ENCODE measurements around the gene CHRNA4.

Gene CHRNA4

DNA sequence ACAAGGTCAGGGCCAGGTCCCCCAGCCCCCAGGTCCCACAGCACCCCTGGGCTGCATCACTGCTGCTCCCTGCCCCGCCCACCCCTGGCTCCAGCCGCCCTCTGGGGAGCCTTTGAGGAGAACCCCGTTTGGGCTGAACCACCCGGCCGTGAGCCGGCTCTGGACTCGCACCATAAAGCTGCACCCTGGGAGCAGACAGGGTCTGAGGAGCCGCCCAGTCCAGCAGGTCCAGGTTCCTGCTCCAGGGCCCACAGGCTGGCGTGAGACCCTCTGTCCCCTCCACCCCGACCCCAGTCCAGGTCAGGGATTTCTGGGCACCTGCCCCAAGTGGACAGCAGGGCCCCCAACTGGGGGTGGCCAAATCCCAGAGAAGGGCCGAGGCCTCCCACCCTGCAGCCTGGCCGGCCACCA, 8.3 kb downstream of the CHRNA4 start:
- Histone ChIP-seq H3K27ac (ENCODE audit: low read depth, low read length, severe bottlenecking) (no peak overlapping the region), H3K9me3 (ENCODE audit: control insufficient read depth, low read length) (no peaks in the 10 kb centered on the region), H3K4me3 (ENCODE audit: extremely low read depth, insufficient read depth, low read length, poor library complexity, severe bottlenecking) (no peak overlapping the region), H3K36me3 (ENCODE audit: control insufficient read depth, insufficient read depth, low read length) (no peaks in the 10 kb centered on the region), H3K4me1 (ENCODE audit: control insufficient read depth, insufficient read depth, low read length, poor library complexity, severe bottlenecking) (no peaks in the 10 kb centered on the region)
- 79% methylated on average over 12 of the region's 12 CpGs for WGBS, 2 experiments (ENCODE audit: insufficient coverage in 2 of 2)

DNA sequence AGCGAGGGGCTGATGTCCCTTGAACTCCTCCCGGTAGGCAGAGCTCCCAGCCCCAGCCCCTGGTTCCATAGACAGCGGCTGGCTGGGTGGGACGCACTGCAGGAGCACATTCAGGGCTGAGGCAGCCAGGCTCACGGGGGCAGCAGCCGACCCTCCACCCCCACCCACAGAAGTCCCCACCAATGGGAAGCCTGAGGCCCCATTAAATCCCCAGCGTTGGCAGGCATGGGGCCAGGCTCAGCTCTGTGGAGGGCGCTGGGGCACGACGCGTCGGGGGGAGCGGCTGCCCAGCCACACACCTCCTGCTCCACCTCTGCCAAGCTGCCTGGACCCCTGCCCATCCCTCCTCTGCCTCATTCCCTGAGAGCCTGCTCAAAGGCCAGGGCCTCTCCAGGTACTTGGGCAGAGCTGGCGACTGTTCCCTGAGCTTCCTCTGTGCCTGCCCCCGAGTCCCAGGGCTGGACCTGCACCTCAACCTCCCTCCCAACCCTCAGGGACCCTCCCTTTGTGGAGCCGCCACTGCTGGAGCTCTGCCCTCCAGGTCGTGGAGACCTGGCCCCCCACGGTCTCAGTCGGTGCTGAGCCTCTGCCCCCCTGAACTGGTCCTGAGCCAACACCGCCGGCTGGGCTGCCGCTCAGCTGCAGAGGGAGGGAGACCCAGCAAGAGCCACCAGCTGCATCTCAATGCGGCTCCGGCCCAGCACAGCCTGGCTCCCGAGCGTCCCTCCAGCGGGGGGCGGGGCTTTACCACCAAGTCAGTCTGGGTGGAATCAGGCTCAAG, 9.1 kb downstream of the CHRNA4 start:
- Histone ChIP-seq H3K9me3 (ENCODE audit: control insufficient read depth, low read length) (no peaks in the 10 kb centered on the region), H3K27ac (ENCODE audit: low read depth, low read length, severe bottlenecking) (no peak overlapping the region), H3K4me1 (ENCODE audit: control insufficient read depth, insufficient read depth, low read length, poor library complexity, severe bottlenecking) (no peaks in the 10 kb centered on the region), H3K36me3 (ENCODE audit: control insufficient read depth, insufficient read depth, low read length) (no peaks in the 10 kb centered on the region), H3K4me3 (ENCODE audit: extremely low read depth, insufficient read depth, low read length, poor library complexity, severe bottlenecking) (no peak overlapping the region)
- 39 to 58% methylated on average over 16 to 26 of the region's 28 CpGs for WGBS, 2 experiments (ENCODE audit: insufficient coverage in 2 of 2)

- Histone ChIP-seq H3K4me3 (ENCODE audit: extremely low read depth, insufficient read depth, low read length, poor library complexity, severe bottlenecking) (no peak overlapping the region), H3K27ac (ENCODE audit: low read depth, low read length, severe bottlenecking) (no peak overlapping the region), H3K36me3 (ENCODE audit: control insufficient read depth, insufficient read depth, low read length) (no peaks in the 10 kb centered on the region), H3K9me3 (ENCODE audit: control insufficient read depth, low read length) (no peaks in the 10 kb centered on the region), H3K4me1 (ENCODE audit: control insufficient read depth, insufficient read depth, low read length, poor library complexity, severe bottlenecking) (no peaks in the 10 kb centered on the region)
- 84 to 90% methylated on average over 9 to 12 of the region's 12 CpGs for WGBS, 2 experiments (ENCODE audit: insufficient coverage in 2 of 2)
Measured at GRCh38 chr20:63351326-63351700, 9.8 kb downstream of the CHRNA4 start.

GRCh38 chr20:63350597-63351325, 10.4 kb downstream of the CHRNA4 start:
- WGBS, 2 experiments (ENCODE audit: insufficient coverage in 2 of 2), result 93 to 95% methylated on average over 32 to 34 of the region's 46 CpGs
- Histone ChIP-seq H3K4me3 (ENCODE audit: extremely low read depth, insufficient read depth, low read length, poor library complexity, severe bottlenecking) (no peak overlapping the region), H3K9me3 (ENCODE audit: control insufficient read depth, low read length) (no peaks in the 10 kb centered on the region), H3K36me3 (ENCODE audit: control insufficient read depth, insufficient read depth, low read length) (no peaks in the 10 kb centered on the region), H3K27ac (ENCODE audit: low read depth, low read length, severe bottlenecking) (no peak overlapping the region), H3K4me1 (ENCODE audit: control insufficient read depth, insufficient read depth, low read length, poor library complexity, severe bottlenecking) (no peaks in the 10 kb centered on the region)

- no peak overlapping the region for H3K4me3 ChIP-seq (ENCODE audit: extremely low read depth, insufficient read depth, low read length, poor library complexity, severe bottlenecking)
- no peaks in the 10 kb centered on the region for H3K9me3 ChIP-seq (ENCODE audit: control insufficient read depth, low read length)
- H3K36me3 ChIP-seq (ENCODE audit: control insufficient read depth, insufficient read depth, low read length), result no peaks in the 10 kb centered on the region
- 92 to 96% methylated on average over 32 of the region's 33 CpGs for WGBS, 2 experiments (ENCODE audit: insufficient coverage in 2 of 2)
- H3K4me1 ChIP-seq (ENCODE audit: control insufficient read depth, insufficient read depth, low read length, poor library complexity, severe bottlenecking), result no peaks in the 10 kb centered on the region
- no peak overlapping the region for H3K27ac ChIP-seq (ENCODE audit: low read depth, low read length, severe bottlenecking)
Measured at GRCh38 chr20:63350196-63350595, 11.0 kb downstream of the CHRNA4 start.

GRCh38 chr20:63349516-63349895, 11.6 kb downstream of the CHRNA4 start:
- WGBS, 2 experiments (ENCODE audit: insufficient coverage in 2 of 2), result 89 to 92% methylated on average over 27 to 29 of the region's 29 CpGs
- Histone ChIP-seq H3K9me3 (ENCODE audit: control insufficient read depth, low read length) (no peaks in the 10 kb centered on the region), H3K4me1 (ENCODE audit: control insufficient read depth, insufficient read depth, low read length, poor library complexity, severe bottlenecking) (no peaks in the 10 kb centered on the region), H3K4me3 (ENCODE audit: extremely low read depth, insufficient read depth, low read length, poor library complexity, severe bottlenecking) (no peak overlapping the region), H3K36me3 (ENCODE audit: control insufficient read depth, insufficient read depth, low read length) (no peaks in the 10 kb centered on the region), H3K27ac (ENCODE audit: low read depth, low read length, severe bottlenecking) (no peak overlapping the region)

DNA sequence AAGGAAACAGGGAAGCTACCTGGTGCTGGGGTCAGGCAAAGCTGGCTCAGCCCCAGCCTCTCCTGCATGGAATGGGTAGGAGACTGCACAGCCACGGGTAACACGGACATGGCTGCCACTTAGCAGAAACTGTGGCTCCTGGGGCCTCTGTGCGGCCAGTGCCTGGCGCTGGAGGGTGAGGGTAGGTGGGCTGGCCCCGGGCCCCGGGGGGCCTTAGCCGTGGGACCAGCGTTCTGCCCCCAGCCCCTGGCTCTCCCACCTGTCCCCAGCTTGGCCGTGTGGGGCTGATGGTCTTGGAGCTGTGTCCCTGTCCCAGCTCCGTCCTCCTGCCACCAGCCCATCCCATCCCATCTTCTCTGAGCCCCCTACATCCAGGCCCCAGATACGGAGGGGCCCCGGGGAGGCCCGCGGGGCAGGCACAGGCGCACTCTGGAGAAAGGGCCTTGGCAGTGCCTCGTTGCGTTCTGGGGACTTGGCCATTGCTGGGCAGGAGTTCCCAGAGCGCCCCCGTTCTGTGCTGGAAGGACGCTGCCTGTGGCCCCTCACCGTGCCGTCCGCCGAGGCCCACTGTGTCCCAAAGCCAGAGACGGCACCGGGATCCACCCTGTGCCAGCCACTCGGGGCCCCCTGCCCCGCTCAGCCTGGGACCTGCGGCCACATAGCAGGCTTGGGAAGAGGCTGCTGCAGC, 12.2 kb downstream of the CHRNA4 start:
- 92 to 93% methylated on average over 24 to 27 of the region's 29 CpGs for WGBS, 2 experiments (ENCODE audit: insufficient coverage in 2 of 2)
- Histone ChIP-seq H3K4me3 (ENCODE audit: extremely low read depth, insufficient read depth, low read length, poor library complexity, severe bottlenecking) (no peak overlapping the region), H3K4me1 (ENCODE audit: control insufficient read depth, insufficient read depth, low read length, poor library complexity, severe bottlenecking) (no peaks in the 10 kb centered on the region)

DNA sequence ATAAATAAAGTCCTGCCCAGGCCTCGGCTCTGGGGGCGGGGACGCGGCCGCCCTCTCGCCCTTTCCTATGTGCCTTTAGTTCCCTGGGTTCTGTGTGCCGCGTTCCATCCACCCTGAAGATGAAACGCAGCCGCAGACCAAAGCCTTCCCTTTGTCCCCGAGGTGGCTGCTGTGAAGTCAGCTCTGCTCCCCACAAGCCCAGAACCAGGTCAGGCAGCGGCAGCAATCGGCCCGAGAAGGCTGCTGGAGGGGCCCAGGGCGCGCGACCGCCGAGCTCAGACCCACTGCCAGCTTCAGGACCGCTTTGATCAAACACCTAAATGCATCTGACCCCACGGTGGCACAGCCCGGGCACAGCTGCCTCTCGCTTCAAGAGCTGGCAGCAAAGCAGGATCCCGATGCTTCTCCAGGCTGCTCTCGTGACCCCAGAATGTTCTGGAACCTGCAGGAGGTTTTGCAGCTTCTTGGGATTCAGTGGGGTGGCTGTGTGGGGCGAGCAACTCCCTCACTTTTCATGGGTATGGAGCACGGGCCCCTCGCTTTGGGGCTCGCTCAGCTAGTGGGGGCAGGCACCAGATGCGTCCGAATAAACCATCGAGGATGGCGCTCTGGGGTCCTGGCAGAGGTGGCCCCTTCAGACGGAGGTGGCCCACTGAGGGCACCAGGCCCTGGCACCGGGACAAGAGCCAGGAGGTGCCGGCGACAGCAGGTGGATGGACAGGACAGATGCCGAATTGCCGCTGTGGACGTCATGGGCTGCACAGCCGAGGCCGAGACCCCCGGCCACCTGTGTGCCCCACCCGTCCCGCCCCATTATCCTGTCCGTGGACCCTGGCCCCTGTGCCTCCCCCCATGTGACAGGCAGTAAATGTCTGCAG, 13.0 kb downstream of the CHRNA4 start:
- WGBS, 2 experiments (ENCODE audit: insufficient coverage in 2 of 2), result 88 to 90% methylated on average over 42 to 46 of the region's 46 CpGs
- no peaks in the 10 kb centered on the region for H3K36me3 ChIP-seq (ENCODE audit: control insufficient read depth, insufficient read depth, low read length)
- H3K27ac ChIP-seq (ENCODE audit: low read depth, low read length, severe bottlenecking), result no peak overlapping the region
- no peaks in the 10 kb centered on the region for H3K9me3 ChIP-seq (ENCODE audit: control insufficient read depth, low read length)
- no peaks in the 10 kb centered on the region for H3K4me1 ChIP-seq (ENCODE audit: control insufficient read depth, insufficient read depth, low read length, poor library complexity, severe bottlenecking)
- H3K4me3 ChIP-seq (ENCODE audit: extremely low read depth, insufficient read depth, low read length, poor library complexity, severe bottlenecking), result no peak overlapping the region

More for the DNA sequence above, 12.2 kb downstream of the CHRNA4 start:
- H3K36me3 ChIP-seq (ENCODE audit: control insufficient read depth, insufficient read depth, low read length), result no peaks in the 10 kb centered on the region
- no peaks in the 10 kb centered on the region for H3K9me3 ChIP-seq (ENCODE audit: control insufficient read depth, low read length)
- no peak overlapping the region for H3K27ac ChIP-seq (ENCODE audit: low read depth, low read length, severe bottlenecking)

GRCh38 chr20:63347081-63347741, 13.9 kb downstream of the CHRNA4 start:
- Histone ChIP-seq H3K27ac (ENCODE audit: low read depth, low read length, severe bottlenecking) (no peak overlapping the region), H3K4me3 (ENCODE audit: extremely low read depth, insufficient read depth, low read length, poor library complexity, severe bottlenecking) (no peak overlapping the region), H3K36me3 (ENCODE audit: control insufficient read depth, insufficient read depth, low read length) (no peaks in the 10 kb centered on the region), H3K4me1 (ENCODE audit: control insufficient read depth, insufficient read depth, low read length, poor library complexity, severe bottlenecking) (no peaks in the 10 kb centered on the region), H3K9me3 (ENCODE audit: control insufficient read depth, low read length) (no peaks in the 10 kb centered on the region)
- WGBS, 2 experiments (ENCODE audit: insufficient coverage in 2 of 2), result 89% methylated on average over 31 of the region's 33 CpGs

Measured in mesodermal cell (in vitro differentiated cells).